ENCODE measurements around the gene NR2F1-AS1.
A peak's percentile ranks its signal among the peaks of the same experiment; 100 is the strongest.

Gene NR2F1-AS1

DNA sequence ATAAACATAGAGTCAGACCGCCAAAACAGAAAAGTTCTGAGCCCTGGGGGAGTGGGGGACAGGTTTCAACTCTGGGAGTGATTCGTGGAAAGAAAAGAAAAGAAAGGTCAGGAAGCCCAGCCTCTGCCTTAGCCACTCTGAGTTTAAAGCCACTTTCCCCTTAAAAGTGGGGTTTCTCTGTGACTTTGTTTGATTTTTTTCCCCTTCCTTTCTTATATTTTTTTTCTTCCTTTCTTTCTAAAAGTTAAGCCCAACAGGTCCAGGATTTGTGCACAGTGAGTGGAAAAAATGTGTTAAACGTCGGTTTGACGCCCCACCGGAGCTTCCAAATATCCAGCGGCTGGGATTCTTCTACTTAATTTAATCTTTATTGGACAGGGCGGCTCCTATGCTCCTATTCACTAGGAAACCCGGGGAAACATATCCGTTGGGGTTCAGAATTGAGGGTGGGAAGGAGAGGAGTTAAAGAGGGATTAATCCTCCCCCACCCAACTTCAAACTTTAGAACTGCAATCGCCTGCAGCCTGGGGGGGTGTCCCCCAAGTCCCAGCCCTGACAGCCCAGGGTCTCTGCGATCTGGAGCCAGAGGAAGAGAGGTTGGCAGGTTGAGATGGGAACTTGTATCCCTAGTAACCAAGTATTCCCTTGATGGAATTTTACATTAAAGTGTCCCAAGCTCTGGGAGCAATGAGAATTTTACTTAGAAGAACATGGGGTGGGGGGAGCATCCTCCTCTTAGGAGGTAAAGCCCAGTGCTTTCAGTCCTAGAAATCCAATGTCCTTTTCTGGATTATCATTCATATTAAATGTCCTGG is 6.3 kb downstream of the NR2F1-AS1 start:
- H3K27me3 ChIP-seq (replicated peaks in 2 of 5; ENCODE audit: control insufficient read depth in 4 of 5, insufficient read depth in 5 of 5, low read length in 4 of 5): peaks cover 48 to 99% (median 74%) of the 10 kb centered on the region in 5 experiments
- ChIA-PET POLR2A (no interaction called here), CTCF (interaction anchor here (2.5 to 5.2 kb wide), 2 partner anchors 17 to 25 kb away, joined by 7 to 20 read pairs; no protein-coding TSS in a partner anchor)
- H3K9me3 ChIP-seq (ENCODE audit: control extremely low read depth in 1 of 5, control insufficient read depth in 4 of 5, insufficient read depth in 2 of 5, low read depth in 1 of 5, low read length in 4 of 5): peaks cover 0 to 6% (median 0%) of the 10 kb centered on the region in 5 experiments
- no CpG with 5 or more reads among the region's 12 CpGs for WGBS (ENCODE audit: insufficient coverage)
- DNase-seq: no peak
- H3K4me1 ChIP-seq (ENCODE audit: control extremely low read depth in 1 of 4, control insufficient read depth in 4 of 4, insufficient read depth in 4 of 4, low read length in 3 of 4): peaks cover 0 to 42% (median 29%) of the 10 kb centered on the region in 4 experiments
- H3K27ac ChIP-seq (ENCODE audit: insufficient read depth in 1 of 2, low read depth in 1 of 2, low read length in 2 of 2, poor library complexity in 1 of 2, severe bottlenecking in 2 of 2): no peak overlapping the region
- H3K36me3 ChIP-seq (ENCODE audit: control insufficient read depth in 4 of 4, insufficient read depth in 4 of 4, low read length in 3 of 4): no peaks in the 10 kb centered on the region
- no peak overlapping the region for H3K4me3 ChIP-seq (ENCODE audit: control insufficient read depth in 1 of 7, extremely low read depth in 1 of 7, insufficient read depth in 4 of 7, low read depth in 2 of 7, low read length in 6 of 7)

DNA sequence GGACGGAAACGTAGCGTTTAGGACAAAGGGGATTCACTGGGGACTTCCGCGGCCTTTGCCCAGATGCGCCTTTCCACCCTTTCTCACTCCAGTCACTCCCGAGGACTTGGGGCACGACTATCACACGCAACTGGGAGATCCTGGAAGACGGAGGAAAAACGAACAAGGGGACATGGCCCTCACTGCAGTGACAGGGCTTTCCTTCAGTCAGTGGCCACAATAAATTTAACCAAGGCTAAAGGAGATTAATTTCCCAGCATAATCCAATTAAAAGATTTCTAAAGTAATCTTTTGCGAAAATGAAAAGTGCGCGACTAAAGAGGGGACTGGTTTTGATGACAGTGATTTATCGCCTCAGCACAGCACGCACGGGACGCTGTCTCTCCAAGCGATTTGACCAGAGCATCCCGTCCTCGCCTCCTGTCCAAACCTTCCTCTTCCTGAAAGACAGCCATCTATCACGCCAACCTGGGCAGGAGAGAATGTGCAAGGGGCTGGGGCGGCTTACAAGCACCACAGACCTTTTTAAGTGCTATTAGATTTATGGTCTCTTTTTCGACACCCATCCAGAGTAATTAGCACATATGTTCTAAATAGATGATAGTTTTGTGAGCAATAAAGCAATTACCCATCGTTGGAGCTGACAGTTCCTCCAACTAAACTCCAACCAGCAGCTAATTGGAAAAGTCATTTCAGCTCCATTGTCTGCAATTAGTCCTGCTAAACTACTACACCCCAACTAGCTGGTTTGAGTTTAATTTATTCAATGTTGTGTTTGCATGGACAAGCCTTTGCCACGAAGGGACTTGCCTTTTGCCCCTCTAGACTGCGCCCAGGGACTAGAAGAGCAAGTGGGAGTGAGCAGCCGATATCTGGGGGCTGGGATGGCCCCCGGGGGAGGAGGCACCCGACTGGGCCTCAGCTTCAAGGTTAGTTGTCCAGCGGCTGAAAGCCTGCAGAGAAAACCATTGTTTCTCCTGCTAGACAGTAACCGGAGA is 7.4 kb downstream of the NR2F1-AS1 start:
- WGBS (ENCODE audit: insufficient coverage): 12% methylated on average over 20 of the region's 32 CpGs
- Histone ChIP-seq H3K27me3 (replicated peaks in 2 of 5; ENCODE audit: control insufficient read depth in 4 of 5, insufficient read depth in 5 of 5, low read length in 4 of 5) (peaks cover 56 to 100% (median 80%) of the 10 kb centered on the region in 5 experiments), H3K36me3 (ENCODE audit: control insufficient read depth in 4 of 4, insufficient read depth in 4 of 4, low read length in 3 of 4) (no peaks in the 10 kb centered on the region), H3K9me3 (ENCODE audit: control extremely low read depth in 1 of 5, control insufficient read depth in 4 of 5, insufficient read depth in 2 of 5, low read depth in 1 of 5, low read length in 4 of 5) (peaks cover 0 to 7% (median 0%) of the 10 kb centered on the region in 5 experiments), H3K4me1 (ENCODE audit: control extremely low read depth in 1 of 4, control insufficient read depth in 4 of 4, insufficient read depth in 4 of 4, low read length in 3 of 4) (peaks cover 0 to 32% (median 19%) of the 10 kb centered on the region in 4 experiments), H3K4me3 (ENCODE audit: control insufficient read depth in 1 of 7, extremely low read depth in 1 of 7, insufficient read depth in 4 of 7, low read depth in 2 of 7, low read length in 6 of 7) (no peak overlapping the region), H3K27ac (ENCODE audit: insufficient read depth in 1 of 2, low read depth in 1 of 2, low read length in 2 of 2, poor library complexity in 1 of 2, severe bottlenecking in 2 of 2) (no peak overlapping the region)
- ChIA-PET CTCF (interaction anchor here (1.1 to 2.5 kb wide), 4 partner anchors 13 to 33 kb away, joined by 3 to 7 read pairs (median 4); no protein-coding TSS in a partner anchor), POLR2A (no interaction called here)
- DNase-seq: peak in 1 of 3 donors; percentile 13

DNA sequence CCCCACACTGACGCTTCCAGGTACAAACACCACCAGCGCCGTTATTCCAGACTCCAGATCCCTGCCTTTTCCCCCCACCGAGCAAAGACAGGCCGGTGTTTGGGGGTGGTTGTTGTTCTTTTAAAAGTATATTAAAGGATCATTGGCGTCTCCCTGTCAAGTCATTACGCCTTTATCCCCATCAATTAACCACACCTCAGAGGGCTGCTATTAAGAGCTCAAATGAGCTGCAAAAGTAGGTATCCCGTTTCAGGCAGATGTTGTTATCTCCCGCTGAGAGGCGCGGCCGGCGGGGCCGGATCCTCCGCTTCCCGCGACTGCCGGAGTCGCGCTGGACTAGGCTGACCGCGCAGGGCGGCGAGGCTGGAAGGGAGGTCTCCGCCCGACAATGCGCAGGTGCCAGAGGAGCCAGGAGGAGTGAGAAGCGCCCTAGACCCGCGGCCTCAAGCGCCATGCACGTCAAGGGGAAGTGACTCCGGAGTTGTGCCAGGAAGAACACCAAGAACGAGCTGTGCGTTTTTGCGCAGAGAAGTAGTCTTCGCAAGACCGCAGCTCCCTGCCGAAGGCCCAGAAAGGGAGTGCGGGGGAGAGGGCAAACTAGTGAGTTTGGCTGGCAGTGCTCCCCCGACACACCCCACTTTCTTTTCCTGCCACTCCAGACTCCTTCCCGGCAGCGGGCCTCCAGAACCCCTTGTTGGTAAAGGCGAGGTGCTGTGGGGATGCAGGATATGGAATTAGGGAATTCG is 8.2 kb downstream of the NR2F1-AS1 start:
- WGBS (ENCODE audit: insufficient coverage): 1% methylated on average over 30 of the region's 45 CpGs
- peaks cover 53 to 99% (median 73%) of the 10 kb centered on the region in 5 experiments for H3K27me3 ChIP-seq (replicated peaks in 2 of 5; ENCODE audit: control insufficient read depth in 4 of 5, insufficient read depth in 5 of 5, low read length in 4 of 5)
- CTCF ChIA-PET: interaction anchor here (1.1 to 2.5 kb wide), 6 partner anchors 14 to 34 kb away, joined by 3 to 7 read pairs (median 4); no protein-coding TSS in a partner anchor
- peaks cover 0 to 7% (median 0%) of the 10 kb centered on the region in 5 experiments for H3K9me3 ChIP-seq (ENCODE audit: control extremely low read depth in 1 of 5, control insufficient read depth in 4 of 5, insufficient read depth in 2 of 5, low read depth in 1 of 5, low read length in 4 of 5)
- POLR2A ChIA-PET: no interaction called here
- peak overlapping the region in 1 of 7 experiments; percentile 39 for H3K4me3 ChIP-seq (ENCODE audit: control insufficient read depth in 1 of 7, extremely low read depth in 1 of 7, insufficient read depth in 4 of 7, low read depth in 2 of 7, low read length in 6 of 7)
- peak in 2 of 3 donors; percentile 81 to 86 for DNase-seq
- H3K4me1 ChIP-seq (ENCODE audit: control extremely low read depth in 1 of 4, control insufficient read depth in 4 of 4, insufficient read depth in 4 of 4, low read length in 3 of 4): peaks cover 0 to 28% (median 19%) of the 10 kb centered on the region in 4 experiments
- H3K36me3 ChIP-seq (ENCODE audit: control insufficient read depth in 4 of 4, insufficient read depth in 4 of 4, low read length in 3 of 4): no peaks in the 10 kb centered on the region
- H3K27ac ChIP-seq (ENCODE audit: insufficient read depth in 1 of 2, low read depth in 1 of 2, low read length in 2 of 2, poor library complexity in 1 of 2, severe bottlenecking in 2 of 2): no peak overlapping the region

DNA sequence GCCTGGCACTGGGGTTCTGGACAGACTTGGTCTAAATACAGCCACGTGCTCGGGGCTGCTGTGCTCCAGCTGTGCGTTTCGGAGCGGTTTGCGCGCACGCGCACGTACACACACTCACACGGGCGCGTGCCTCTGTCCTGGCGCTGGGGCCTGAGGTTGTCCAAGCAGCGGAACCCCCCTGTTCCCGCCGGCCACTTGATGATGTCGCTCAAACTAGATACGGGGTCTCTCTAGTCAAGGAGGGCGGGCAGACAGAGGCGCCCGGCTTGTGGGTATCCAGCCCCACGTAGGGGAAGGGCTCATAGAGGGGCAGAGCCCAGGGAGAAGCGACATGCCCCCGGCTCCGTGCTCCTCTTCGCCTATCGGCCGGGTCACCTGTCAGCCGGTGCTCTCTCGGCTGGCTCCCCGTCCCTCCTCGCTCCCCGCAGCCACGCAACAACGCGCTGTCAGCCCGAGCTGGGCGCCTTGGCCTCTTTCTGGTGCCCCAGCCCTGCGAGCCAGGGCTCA is 8.9 kb downstream of the NR2F1-AS1 start:
- peaks cover 0 to 28% (median 19%) of the 10 kb centered on the region in 4 experiments for H3K4me1 ChIP-seq (ENCODE audit: control extremely low read depth in 1 of 4, control insufficient read depth in 4 of 4, insufficient read depth in 4 of 4, low read length in 3 of 4)
- CTCF ChIA-PET: interaction anchor here (0.7 to 1.8 kb wide), 6 partner anchors 10 to 50 kb away, joined by 3 to 5 read pairs (median 4); partner anchors contain the start of gene NR2F1
- POLR2A ChIA-PET: no interaction called here
- peaks cover 0 to 7% (median 0%) of the 10 kb centered on the region in 5 experiments for H3K9me3 ChIP-seq (ENCODE audit: control extremely low read depth in 1 of 5, control insufficient read depth in 4 of 5, insufficient read depth in 2 of 5, low read depth in 1 of 5, low read length in 4 of 5)
- H3K36me3 ChIP-seq (ENCODE audit: control insufficient read depth in 4 of 4, insufficient read depth in 4 of 4, low read length in 3 of 4): no peaks in the 10 kb centered on the region
- H3K4me3 ChIP-seq (ENCODE audit: control insufficient read depth in 1 of 7, extremely low read depth in 1 of 7, insufficient read depth in 4 of 7, low read depth in 2 of 7, low read length in 6 of 7): no peak overlapping the region
- peak in 2 of 3 donors; percentile 13 to 21 for DNase-seq
- peaks cover 53 to 99% (median 71%) of the 10 kb centered on the region in 5 experiments for H3K27me3 ChIP-seq (replicated peaks in 2 of 5; ENCODE audit: control insufficient read depth in 4 of 5, insufficient read depth in 5 of 5, low read length in 4 of 5)
- H3K27ac ChIP-seq (ENCODE audit: insufficient read depth in 1 of 2, low read depth in 1 of 2, low read length in 2 of 2, poor library complexity in 1 of 2, severe bottlenecking in 2 of 2): no peak overlapping the region
- 3% methylated on average over 35 of the region's 40 CpGs for WGBS (ENCODE audit: insufficient coverage)

DNA sequence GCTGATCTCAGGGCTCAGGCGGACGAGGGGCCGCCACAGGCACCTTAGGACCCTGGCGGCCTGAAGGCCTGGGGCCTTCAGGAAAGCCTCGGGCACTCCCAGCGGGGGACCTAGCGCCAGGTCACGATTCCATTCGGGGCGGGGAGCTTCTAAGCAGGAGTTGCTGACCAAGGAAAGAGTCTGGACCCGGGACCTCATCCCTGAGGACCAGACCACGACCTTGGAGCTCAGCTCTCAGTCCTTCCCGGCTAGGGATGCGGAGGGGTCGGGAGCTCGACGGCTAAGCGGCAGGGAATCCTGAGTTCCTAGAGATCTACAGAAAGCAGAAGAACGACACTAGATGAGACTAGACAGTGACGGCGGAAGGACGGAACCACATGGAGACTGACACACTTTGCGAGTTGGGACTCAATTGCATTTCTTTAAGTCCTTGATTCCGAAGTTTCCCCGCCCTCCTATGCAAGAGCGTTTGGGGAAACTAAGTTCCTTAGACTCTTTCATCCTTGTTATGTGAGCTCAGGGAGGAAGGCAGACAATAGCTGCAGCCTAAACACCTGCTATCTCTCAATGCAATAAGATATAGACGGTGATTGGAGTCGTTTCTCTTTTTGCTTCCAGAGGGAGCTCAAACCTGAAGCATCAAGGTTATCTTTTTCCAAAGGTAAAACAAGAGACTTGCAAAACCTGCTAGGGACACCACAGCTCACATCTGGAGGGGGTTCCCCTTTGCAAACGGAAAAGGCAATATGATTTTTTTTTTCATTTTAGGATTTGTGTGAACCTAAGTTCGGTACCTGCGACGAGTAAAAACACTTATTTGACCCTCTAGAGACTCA is 9.7 kb downstream of the NR2F1-AS1 start:
- DNase-seq: peak in 2 of 3 donors; percentile 19 to 26
- POLR2A ChIA-PET: no interaction called here
- H3K27me3 ChIP-seq (replicated peaks in 2 of 5; ENCODE audit: control insufficient read depth in 4 of 5, insufficient read depth in 5 of 5, low read length in 4 of 5): peaks cover 55 to 96% (median 65%) of the 10 kb centered on the region in 5 experiments
- peaks cover 0 to 28% (median 19%) of the 10 kb centered on the region in 4 experiments for H3K4me1 ChIP-seq (ENCODE audit: control extremely low read depth in 1 of 4, control insufficient read depth in 4 of 4, insufficient read depth in 4 of 4, low read length in 3 of 4)
- WGBS (ENCODE audit: insufficient coverage): 7% methylated on average over 29 of the region's 32 CpGs
- H3K27ac ChIP-seq (ENCODE audit: insufficient read depth in 1 of 2, low read depth in 1 of 2, low read length in 2 of 2, poor library complexity in 1 of 2, severe bottlenecking in 2 of 2): no peak overlapping the region
- peak overlapping the region in 2 of 7 experiments; percentile 38 to 50 for H3K4me3 ChIP-seq (ENCODE audit: control insufficient read depth in 1 of 7, extremely low read depth in 1 of 7, insufficient read depth in 4 of 7, low read depth in 2 of 7, low read length in 6 of 7)
- H3K9me3 ChIP-seq (ENCODE audit: control extremely low read depth in 1 of 5, control insufficient read depth in 4 of 5, insufficient read depth in 2 of 5, low read depth in 1 of 5, low read length in 4 of 5): peaks cover 0 to 7% (median 0%) of the 10 kb centered on the region in 5 experiments
- H3K36me3 ChIP-seq (ENCODE audit: control insufficient read depth in 4 of 4, insufficient read depth in 4 of 4, low read length in 3 of 4): no peaks in the 10 kb centered on the region
- CTCF ChIA-PET: interaction anchor here (0.7 to 1.8 kb wide), 6 partner anchors 9 to 51 kb away, joined by 4 to 5 read pairs (median 4); partner anchors contain the start of gene NR2F1

Data from common myeloid progenitor, CD34-positive (primary cell).